ENCODE data around the gene TCF7L1. TPM values are rescaled to one million over a fixed set of nuclear protein-coding genes. Genes with fewer than 3 reads are reported as not detected.

The TCF7L1 gene
- total and polyA plus RNA-seq, 9 of the 15 experiments (the other 6 are each of a cell fraction or from before 2014, with no cell fraction given), result 0.03 to 0.11 (median 0.07) TPM; not detected in 5

- TF ChIP-seq YY1 (IDR thresholded peaks at IDR 0.05; ENCODE audit: borderline replicate concordance in 1 of 3, control insufficient read depth in 1 of 3, extremely low read depth in 1 of 3, insufficient read depth in 3 of 3, insufficient read length in 1 of 3, insufficient replicate concordance in 2 of 3, low read depth in 1 of 3, low read length in 2 of 3) (peak in 2 of 3 experiments; percentile 72 to 84), SMAD3 (CRISPR knock-in tag; conservative IDR thresholded peaks at IDR 0.05) (no peak), FOXM1 (IDR thresholded peaks at IDR 0.05; ENCODE audit: low read depth) (no peak), FOXM1 (CRISPR knock-in tag; IDR thresholded peaks at IDR 0.05; ENCODE audit: low read depth) (no peak), ZNF224 (CRISPR knock-in tag; IDR thresholded peaks at IDR 0.05) (no peak), TAF9B (IDR thresholded peaks at IDR 0.05; ENCODE audit: partially characterized antibody) (peak; percentile 90), ZNF766 (CRISPR knock-in tag; conservative IDR thresholded peaks at IDR 0.05) (0 out of 2 replicates have a peak, but pooled peaks have one; percentile 33), ZNF41 (CRISPR knock-in tag; conservative IDR thresholded peaks at IDR 0.05) (no peak), ESRRB (CRISPR knock-in tag; IDR thresholded peaks at IDR 0.05; ENCODE audit: borderline replicate concordance) (no peak), IRF9 (tag; IDR thresholded peaks at IDR 0.05) (0 out of 2 replicates have a peak, but pooled peaks have one; percentile 45), GABPB1 (CRISPR knock-in tag; IDR thresholded peaks at IDR 0.05) (peak; percentile 85), ZNF551 (CRISPR knock-in tag; IDR thresholded peaks at IDR 0.05) (no peak), MYNN (IDR thresholded peaks at IDR 0.05) (no peak), MYNN (CRISPR knock-in tag; IDR thresholded peaks at IDR 0.05) (no peak), E2F8 (IDR thresholded peaks at IDR 0.05; ENCODE audit: low read depth, partially characterized antibody) (peak; percentile 69), ZNF785 (CRISPR knock-in tag; IDR thresholded peaks at IDR 0.05) (no peak), AFF4 (CRISPR knock-in tag; IDR thresholded peaks at IDR 0.05) (peak; percentile 69; the same call in 1 of the 2 replicates), ZBTB17 (CRISPR knock-in tag; IDR thresholded peaks at IDR 0.05) (peak; percentile 40; the same call in 1 of the 2 replicates)
Observed at GRCh38 chr2:85327822-85328617, 194.8 kb downstream of the TCF7L1 start, which contains the start of gene TGOLN2 (continued).

Measured in K562 (cell line).